Parathyroid adenoma (tissue), 2 donors: ENCODE results near the gene SULT1A2.

Experiments used
- H2AFZ ChIP-seq: fragments of 300-600 bp; sonication (generic); one replicate; pipeline ENCODE4 v1.7.0; 2017; ENCODE audit warnings: antibody characterized with exemption, mild to moderate bottlenecking
- H3K27ac ChIP-seq: fragments of 300-600 bp; sonication (generic); one replicate; pipeline ENCODE4 v1.7.0; 2017
- H3K27me3 ChIP-seq: fragments of 300-600 bp; sonication (generic); one replicate; pipeline ENCODE4 v1.7.0; 2017; ENCODE audit warnings: low read length; ENCODE audit not compliant: control insufficient read depth, insufficient read depth
- H3K36me3 ChIP-seq: fragments of 300-600 bp; sonication (generic); one replicate; pipeline ENCODE4 v1.7.0; 2017; ENCODE audit warnings: low read length; ENCODE audit not compliant: control insufficient read depth, insufficient read depth
- H3K4me1 ChIP-seq: fragments of 300-600 bp; sonication (generic); one replicate; pipeline ENCODE4 v1.7.0; 2017; ENCODE audit warnings: control low read depth
- H3K4me2 ChIP-seq: fragments of 300-600 bp; sonication (generic); one replicate; pipeline ENCODE4 v1.7.0; 2017; ENCODE audit warnings: low read length
- H3K4me3 ChIP-seq: fragments of 300-600 bp; sonication (generic); one replicate; pipeline ENCODE4 v1.7.0; 2017; ENCODE audit warnings: low read depth, low read length
- H3K79me2 ChIP-seq: fragments of 300-600 bp; sonication (generic); one replicate; pipeline ENCODE4 v1.7.0; 2017; ENCODE audit warnings: control low read depth
- H3K9ac ChIP-seq: fragments of 300-600 bp; sonication (generic); one replicate; pipeline ENCODE4 v1.7.0; 2017; ENCODE audit warnings: mild to moderate bottlenecking
- H3K9me3 ChIP-seq: fragments of 300-600 bp; sonication (generic); one replicate; pipeline ENCODE4 v1.7.0; 2017; ENCODE audit warnings: low read length; ENCODE audit not compliant: control insufficient read depth
- TF ChIP-seq, protein P1 (sequence below): fragments of 300-600 bp; sonication (generic); IDR thresholded peaks from one replicate; pipeline ENCODE4 v1.7.0; 2017; ENCODE audit warnings: antibody characterized with exemption, mild to moderate bottlenecking
- donor health status: primary hyperparathyroidism.

SULT1A2 gene

GRCh38 chr16:28592511-28592910 lies 4.3 kb downstream of the SULT1A2 start:
- H3K36me3 ChIP-seq, result no peaks in the 10 kb centered on the region
- H3K4me3 ChIP-seq, result no peak overlapping the region
- H2AFZ ChIP-seq, result no peak overlapping the region
- no peaks in the 10 kb centered on the region for H3K27me3 ChIP-seq
- H3K4me1 ChIP-seq, result peaks cover 20% of the 10 kb centered on the region
- H3K4me2 ChIP-seq, result no peak overlapping the region
- H3K9ac ChIP-seq, result no peak overlapping the region
- no peaks in the 10 kb centered on the region for H3K79me2 ChIP-seq
- H3K9me3 ChIP-seq, result no peaks in the 10 kb centered on the region
- no peak overlapping the region for H3K27ac ChIP-seq
- TF ChIP-seq, protein P1, sequence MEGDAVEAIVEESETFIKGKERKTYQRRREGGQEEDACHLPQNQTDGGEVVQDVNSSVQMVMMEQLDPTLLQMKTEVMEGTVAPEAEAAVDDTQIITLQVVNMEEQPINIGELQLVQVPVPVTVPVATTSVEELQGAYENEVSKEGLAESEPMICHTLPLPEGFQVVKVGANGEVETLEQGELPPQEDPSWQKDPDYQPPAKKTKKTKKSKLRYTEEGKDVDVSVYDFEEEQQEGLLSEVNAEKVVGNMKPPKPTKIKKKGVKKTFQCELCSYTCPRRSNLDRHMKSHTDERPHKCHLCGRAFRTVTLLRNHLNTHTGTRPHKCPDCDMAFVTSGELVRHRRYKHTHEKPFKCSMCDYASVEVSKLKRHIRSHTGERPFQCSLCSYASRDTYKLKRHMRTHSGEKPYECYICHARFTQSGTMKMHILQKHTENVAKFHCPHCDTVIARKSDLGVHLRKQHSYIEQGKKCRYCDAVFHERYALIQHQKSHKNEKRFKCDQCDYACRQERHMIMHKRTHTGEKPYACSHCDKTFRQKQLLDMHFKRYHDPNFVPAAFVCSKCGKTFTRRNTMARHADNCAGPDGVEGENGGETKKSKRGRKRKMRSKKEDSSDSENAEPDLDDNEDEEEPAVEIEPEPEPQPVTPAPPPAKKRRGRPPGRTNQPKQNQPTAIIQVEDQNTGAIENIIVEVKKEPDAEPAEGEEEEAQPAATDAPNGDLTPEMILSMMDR, result no peak

DNA sequence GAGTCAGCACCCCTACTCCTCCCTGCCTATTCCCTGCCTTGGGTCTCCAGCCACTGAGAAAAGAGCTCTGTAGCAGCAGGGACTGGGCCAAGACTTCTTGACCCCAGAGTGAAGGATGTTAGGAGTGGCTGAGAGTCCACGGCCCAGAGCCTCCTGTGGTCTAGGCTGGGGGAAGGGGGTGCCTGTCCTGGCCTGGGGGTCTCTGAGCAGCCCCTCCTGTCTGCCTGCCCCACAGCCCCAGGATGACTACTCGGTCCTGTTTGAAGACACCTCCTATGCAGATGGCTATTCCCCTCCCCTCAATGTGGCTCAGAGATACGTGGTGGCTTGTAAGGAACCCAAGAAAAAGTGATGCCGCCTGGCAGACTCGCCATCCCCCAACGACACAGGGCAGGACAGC lies 5.5 kb downstream of the SULT1A2 start:
- Histone ChIP-seq H3K9me3 (no peaks in the 10 kb centered on the region), H3K4me1 (peaks cover 15% of the 10 kb centered on the region), H2AFZ (no peak overlapping the region), H3K27me3 (no peaks in the 10 kb centered on the region), H3K4me3 (no peak overlapping the region), H3K36me3 (no peaks in the 10 kb centered on the region), H3K9ac (no peak overlapping the region), H3K79me2 (no peaks in the 10 kb centered on the region), H3K4me2 (no peak overlapping the region), H3K27ac (no peak overlapping the region)
- TF ChIP-seq, protein P1, result no peak

GRCh38 chr16:28590384-28591340 lies 6.2 kb downstream of the SULT1A2 start:
- Histone ChIP-seq H3K4me3 (no peak overlapping the region), H3K36me3 (no peaks in the 10 kb centered on the region), H3K27ac (no peak overlapping the region)

DNA sequence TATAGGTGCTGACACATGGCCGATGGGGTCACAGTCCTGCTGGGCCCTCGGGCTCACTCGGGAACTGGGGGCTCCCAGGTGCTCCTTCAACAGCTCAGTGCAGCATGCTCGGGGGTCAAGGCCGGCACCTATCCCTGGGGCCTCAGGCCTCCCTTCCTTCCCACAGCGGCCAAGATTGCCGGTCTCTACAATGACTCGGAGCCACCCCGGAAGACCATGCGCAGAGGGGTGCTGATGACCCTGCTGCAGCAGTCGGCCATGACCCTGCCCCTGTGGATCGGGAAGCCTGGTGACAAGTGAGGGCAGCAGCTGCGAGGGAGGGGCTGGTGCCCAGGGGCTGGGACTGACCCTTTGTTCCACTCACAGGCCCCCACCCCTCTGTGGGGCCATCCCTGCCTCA lies 6.9 kb downstream of the SULT1A2 start:
- no peak overlapping the region for H3K4me3 ChIP-seq
- peaks cover 6% of the 10 kb centered on the region for H3K4me1 ChIP-seq
- no peaks in the 10 kb centered on the region for H3K79me2 ChIP-seq
- no peak overlapping the region for H3K9ac ChIP-seq
- H3K36me3 ChIP-seq, result no peaks in the 10 kb centered on the region
- TF ChIP-seq, protein P1, result no peak
- no peak overlapping the region for H3K4me2 ChIP-seq
- no peaks in the 10 kb centered on the region for H3K9me3 ChIP-seq
- no peak overlapping the region for H2AFZ ChIP-seq
- no peak overlapping the region for H3K27ac ChIP-seq
- H3K27me3 ChIP-seq, result no peaks in the 10 kb centered on the region

More at GRCh38 chr16:28590384-28591340, 6.2 kb downstream of the SULT1A2 start:
- Histone ChIP-seq H2AFZ (no peak overlapping the region), H3K4me2 (no peak overlapping the region), H3K4me1 (peaks cover 10% of the 10 kb centered on the region), H3K79me2 (no peaks in the 10 kb centered on the region), H3K9ac (no peak overlapping the region), H3K27me3 (no peaks in the 10 kb centered on the region), H3K9me3 (no peaks in the 10 kb centered on the region)
- TF ChIP-seq, protein P1, result no peak
